GM18499 (cell line): Measurements from ENCODE around the gene KRTDAP.
"Not testable (repeated sequence)": the region's sequence is repeated elsewhere in the genome, so short reads cannot be mapped to it uniquely, and the experiment has no call there.

Experiments used
- ATAC-seq: cut with Tn5 transposase; IDR thresholded peaks from one replicate; pipeline ENCODE4 v1.9.1; 2021; ENCODE audit warnings: moderate number of reproducible peaks; ENCODE audit not compliant: insufficient read depth, unreplicated experiment

Gene KRTDAP

GRCh38 chr19:35487656-35488182 is 2.5 kb downstream of the KRTDAP start:
- no peak for ATAC-seq

GRCh38 chr19:35486268-35486708 is 4.0 kb downstream of the KRTDAP start:
- no peak for ATAC-seq

GRCh38 chr19:35484252-35485036 is 5.8 kb downstream of the KRTDAP start:
- ATAC-seq: peak; percentile 64

GRCh38 chr19:35483089-35483488 is 7.2 kb downstream of the KRTDAP start:
- no peak for ATAC-seq

GRCh38 chr19:35478794-35479677 is 11.2 kb downstream of the KRTDAP start:
- ATAC-seq: no peak

GRCh38 chr19:35476149-35476548 is 14.1 kb downstream of the KRTDAP start:
- no peak for ATAC-seq

GRCh38 chr19:35474594-35474993 is 15.7 kb downstream of the KRTDAP start:
- ATAC-seq: not testable (repeated sequence)

GRCh38 chr19:35474104-35474503 is 16.2 kb downstream of the KRTDAP start:
- ATAC-seq: no peak

- no peak for ATAC-seq
These were observed 18.3 kb downstream of the KRTDAP start for GRCh38 chr19:35471946-35472345.

- ATAC-seq: not testable (repeated sequence)
These were observed 19.2 kb downstream of the KRTDAP start for GRCh38 chr19:35471075-35471474.

- ATAC-seq: no peak
These were observed 20.1 kb downstream of the KRTDAP start for GRCh38 chr19:35470128-35470527.

- ATAC-seq: no peak
These were observed 21.6 kb downstream of the KRTDAP start for GRCh38 chr19:35468637-35469036.

- no peak for ATAC-seq
These were observed 24.0 kb downstream of the KRTDAP start for GRCh38 chr19:35466259-35466658.

- not testable (repeated sequence) for ATAC-seq
These were observed 27.3 kb downstream of the KRTDAP start for GRCh38 chr19:35462956-35463355.

- ATAC-seq: no peak
These were observed 27.7 kb downstream of the KRTDAP start for GRCh38 chr19:35462476-35462953.

GRCh38 chr19:35461788-35462187 is 28.5 kb downstream of the KRTDAP start:
- ATAC-seq: not testable (repeated sequence)

- ATAC-seq: no peak
These were observed 29.2 kb downstream of the KRTDAP start for GRCh38 chr19:35461060-35461459.

GRCh38 chr19:35460608-35461007 is 29.7 kb downstream of the KRTDAP start:
- no peak for ATAC-seq

- no peak for ATAC-seq
These were observed 30.7 kb downstream of the KRTDAP start for GRCh38 chr19:35459414-35460082.

GRCh38 chr19:35458731-35459391 is 31.4 kb downstream of the KRTDAP start:
- ATAC-seq: no peak
